Erythroblast (primary cell): ENCODE results near the gene HES5.

ENCODE experiments used
- GATA1 ChIP-seq: IDR thresholded peaks from 2 replicates; pipeline ENCODE4 v1.6.1; 2011; ENCODE audit warnings: low read depth, mild to moderate bottlenecking, control low read depth, low read length, moderate library complexity
- POLR2A ChIP-seq: IDR thresholded peaks from 2 replicates; pipeline ENCODE4 v1.6.1; 2011; ENCODE audit warnings: mild to moderate bottlenecking, low read length

- TF ChIP-seq POLR2A (no peak), GATA1 (no peak)
Measured at GRCh38 chr1:2504949-2505272, 25.2 kb downstream of the HES5 start.
